HepG2 (cell line): ENCODE results near the gene MFRP. TPM values are rescaled to one million over a fixed set of nuclear protein-coding genes. Genes with fewer than 3 reads are reported as not detected.

Experiments used
- ASH2L ChIP-seq: fragments of 300-600, 200-600 bp; sonication (generic); IDR thresholded peaks from 2 replicates; pipeline ENCODE4 v1.7.0; 2017; ENCODE audit warnings: low read depth, mild to moderate bottlenecking, moderate library complexity, mixed read lengths, low read length; ENCODE audit not compliant: insufficient read length
- EZH2 ChIP-seq: conservative IDR thresholded peaks from 2 replicates; pipeline ENCODE4 v1.6.1; 2012; ENCODE audit warnings: mild to moderate bottlenecking, low read depth, low read length, moderate library complexity
- GATAD2A ChIP-seq: IDR thresholded peaks from 2 replicates; pipeline ENCODE4 v1.6.1; 2016
- HMGA1 ChIP-seq: sonication (generic); formaldehyde crosslinking; conservative IDR thresholded peaks from 2 replicates; pipeline ENCODE4 v1.4.0; 2020; ENCODE audit warnings: missing genetic modification reagents
- HMGXB4 ChIP-seq, 2 experiments: sonication (generic) in 1 of 2; formaldehyde crosslinking in 1 of 2; IDR thresholded peaks; 2 replicates each; pipeline versions ENCODE4 v1.4.0 to v1.6.1; 2018 to 2020; ENCODE audit warnings: missing genetic modification reagents in 2 of 2, borderline replicate concordance in 1 of 2, low read depth in 1 of 2, mild to moderate bottlenecking in 1 of 2, missing biosample characterization in 1 of 2
- HNF1B ChIP-seq: sonication (generic); formaldehyde crosslinking; IDR thresholded peaks from 2 replicates; pipeline ENCODE4 v1.5.1; 2020; ENCODE audit warnings: mild to moderate bottlenecking, moderate library complexity, missing genetic modification reagents
- IRX3 ChIP-seq: sonication (generic); formaldehyde crosslinking; IDR thresholded peaks from 2 replicates; pipeline ENCODE4 v1.8.1; 2023; ENCODE audit warnings: mild to moderate bottlenecking, low read depth, missing genetic modification reagents, borderline replicate concordance
- KAT7 ChIP-seq: IDR thresholded peaks from 2 replicates; pipeline ENCODE4 v1.6.1; 2018; ENCODE audit warnings: borderline replicate concordance, missing compliant biosample characterization
- NCOR1 ChIP-seq: fragments of 200-600 bp; sonication (generic); IDR thresholded peaks from 2 replicates; pipeline ENCODE4 v1.7.0; 2017; ENCODE audit warnings: antibody characterized with exemption, low read length, borderline replicate concordance
- NFE2L1 ChIP-seq: sonication (generic); formaldehyde crosslinking; IDR thresholded peaks from 2 replicates; pipeline ENCODE4 v1.4.0; 2020; ENCODE audit warnings: missing genetic modification reagents, mild to moderate bottlenecking, borderline replicate concordance
- PHF8 ChIP-seq: sonication (generic); formaldehyde crosslinking; IDR thresholded peaks from 2 replicates; pipeline ENCODE4 v1.5.0; 2020; ENCODE audit warnings: missing genetic modification reagents
- POLR2A ChIP-seq, 2 experiments: IDR thresholded peaks; 2 replicates each; pipeline ENCODE4 v1.6.1; 2011; ENCODE audit warnings: low read depth in 2 of 2, low read length in 2 of 2, mild to moderate bottlenecking in 1 of 2, moderate library complexity in 1 of 2; ENCODE audit not compliant: insufficient read depth in 1 of 2
- POLR2AphosphoS5 ChIP-seq: IDR thresholded peaks from 2 replicates; pipeline ENCODE4 v1.6.1; 2012; ENCODE audit warnings: low read depth, low read length
- RFX1 ChIP-seq: fragments of 450-650 bp; IDR thresholded peaks from 2 replicates; pipeline ENCODE4 v1.6.1; 2017
- SRSF1 ChIP-seq: fragments of 200-400 bp; formaldehyde crosslinking; optimal IDR thresholded peaks from 2 replicates; pipeline ENCODE3; 2017; ENCODE audit warnings: mild to moderate bottlenecking, low read depth, low read length, moderate library complexity
- ZBTB39 ChIP-seq: sonication (generic); formaldehyde crosslinking; IDR thresholded peaks from 2 replicates; pipeline ENCODE4 v1.5.0; 2020; ENCODE audit warnings: missing genetic modification reagents
- ZC3H4 ChIP-seq: sonication (generic); formaldehyde crosslinking; IDR thresholded peaks from 2 replicates; pipeline ENCODE4 v1.4.0; 2020; ENCODE audit warnings: missing genetic modification reagents, borderline replicate concordance
- ZNF331 ChIP-seq: sonication (generic); formaldehyde crosslinking; IDR thresholded peaks from 2 replicates; pipeline ENCODE4 v1.4.0; 2020; ENCODE audit warnings: missing genetic modification reagents
- ZNF350 ChIP-seq: sonication (generic); formaldehyde crosslinking; IDR thresholded peaks from 2 replicates; pipeline ENCODE4 v1.4.0; 2020; ENCODE audit warnings: mild to moderate bottlenecking, low read depth, missing genetic modification reagents, borderline replicate concordance
- ZNF614 ChIP-seq: IDR thresholded peaks from 2 replicates; pipeline ENCODE4 v1.6.1; 2018; ENCODE audit warnings: missing biosample characterization, missing genetic modification reagents, inconsistent platforms, borderline replicate concordance
- ZNF800 ChIP-seq: sonication (generic); formaldehyde crosslinking; IDR thresholded peaks from 2 replicates; pipeline ENCODE4 v1.4.0; 2020; ENCODE audit warnings: missing genetic modification reagents
- polyA plus RNA-seq, 8 experiments: library from polyadenylated mRNA; depleted of rRNA in 3 of 8; stranded (reverse) in 7 of 8; unstranded in 1 of 8; fragments of >200 nt; fragmentation: Illumina TruSeq in 4 of 8; extraction: Trizol in 4 of 8; gene quantifications; 2 replicates each; pipeline versions ENCODE4 v1.2.1 to v1.2.3, GENCODE V29; 2011 to 2016; ENCODE audit warnings: low read depth in 4 of 8, missing spikeins in 1 of 8, mixed read lengths in 1 of 8; ENCODE audit not compliant: insufficient read depth in 1 of 8
- total RNA-seq, 5 experiments: library from RNA; depleted of rRNA; stranded (reverse); fragments of >200 nt; fragmentation: Illumina TruSeq; extraction: Trizol; gene quantifications; 2 replicates each; pipeline ENCODE4 v1.2.3, GENCODE V29; 2016; ENCODE audit warnings: low read depth in 1 of 5

Gene MFRP
- total and polyA plus RNA-seq, 2 of the 13 experiments (the other 11 are each of a cell fraction or from before 2014, with no cell fraction given), result not detected

GRCh38 chr11:119368121-119369034 is 21.9 kb upstream of the MFRP start (continued):
- peak; percentile 71; the same call in 1 of the 2 replicates for TF ChIP-seq ZNF800 (CRISPR knock-in tag)
- TF ChIP-seq ZNF331, result 0 out of 2 replicates have a peak, but pooled peaks have one; percentile 32
- TF ChIP-seq POLR2AphosphoS5, result peak; percentile 23; the same call in 1 of the 2 replicates
- peak; percentile 37; the same call in 1 of the 2 replicates for TF ChIP-seq PHF8 (CRISPR knock-in tag)
- TF ChIP-seq HNF1B, result peak; percentile 63; the same call in 1 of the 2 replicates
- 0 out of 4 replicates have a peak, but pooled peaks of 1 of the 2 experiments have one; percentile 41 for TF ChIP-seq HMGXB4 (CRISPR knock-in tag; IDR thresholded peaks at IDR 0.05; ENCODE audit: borderline replicate concordance in 1 of 2, low read depth in 1 of 2)
- TF ChIP-seq HMGA1 (CRISPR knock-in tag), result no peak
- 0 out of 2 replicates have a peak, but pooled peaks have one; percentile 25 for TF ChIP-seq IRX3
- peak; percentile 79 for TF ChIP-seq ASH2L
- no peak for TF ChIP-seq ZC3H4 (CRISPR knock-in tag)
- TF ChIP-seq GATAD2A, result peak; percentile 96
- TF ChIP-seq NFE2L1, result 0 out of 2 replicates have a peak, but pooled peaks have one; percentile 89
- TF ChIP-seq SRSF1, result peak; percentile 57
- peak; percentile 72 for TF ChIP-seq ZNF350 (CRISPR knock-in tag)
- peak; percentile 78 for TF ChIP-seq ZNF614 (CRISPR knock-in tag)
- TF ChIP-seq POLR2A (IDR thresholded peaks at IDR 0.05; ENCODE audit: insufficient read depth in 1 of 2, low read depth in 2 of 2, low read length in 2 of 2), result peak; percentile 64 to 71; a peak in 3 of 4 replicates
- peak; percentile 94 for TF ChIP-seq NCOR1
- no peak for TF ChIP-seq RFX1
- TF ChIP-seq ZBTB39 (CRISPR knock-in tag), result peak; percentile 73; the same call in 1 of the 2 replicates
- no peak for TF ChIP-seq EZH2
- TF ChIP-seq KAT7 (CRISPR knock-in tag), result no peak
